ENCODE results near the gene SRRD. TPM values are rescaled to one million over a fixed set of nuclear protein-coding genes. Genes with fewer than 3 reads are reported as not detected.
A peak's percentile ranks its signal among the peaks of the same experiment; 100 is the strongest.

The SRRD gene, protein sequence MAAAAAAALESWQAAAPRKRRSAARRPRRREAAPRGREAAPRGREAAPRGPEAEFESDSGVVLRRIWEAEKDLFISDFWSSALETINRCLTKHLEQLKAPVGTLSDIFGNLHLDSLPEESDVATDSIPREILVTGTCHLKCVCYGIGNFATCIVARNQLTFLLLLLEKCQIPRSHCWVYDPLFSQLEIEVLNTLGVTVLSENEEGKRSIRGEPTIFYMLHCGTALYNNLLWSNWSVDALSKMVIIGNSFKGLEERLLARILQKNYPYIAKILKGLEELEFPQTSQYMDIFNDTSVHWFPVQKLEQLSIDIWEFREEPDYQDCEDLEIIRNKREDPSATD
- total RNA-seq (2021) (7.1 and 9.5 TPM in 2 replicates), Bru-seq, nascent RNA (percentile 58 among the genes with signal in this experiment), BruChase-seq, experiment 1, labeled RNA remaining after a 2-hour chase (percentile 54 among the genes with signal in this experiment), BruChase-seq, experiment 2, labeled RNA remaining after a 6-hour chase (percentile 67 among the genes with signal in this experiment)
- long read RNA-seq, full-length matches to known transcripts: 10 of 10 reads
- long read RNA-seq, partial matches to known transcripts: 0 of 10 reads
- long read RNA-seq, other reads (novel, unspliced or antisense): 0 of 10 reads

DNA sequence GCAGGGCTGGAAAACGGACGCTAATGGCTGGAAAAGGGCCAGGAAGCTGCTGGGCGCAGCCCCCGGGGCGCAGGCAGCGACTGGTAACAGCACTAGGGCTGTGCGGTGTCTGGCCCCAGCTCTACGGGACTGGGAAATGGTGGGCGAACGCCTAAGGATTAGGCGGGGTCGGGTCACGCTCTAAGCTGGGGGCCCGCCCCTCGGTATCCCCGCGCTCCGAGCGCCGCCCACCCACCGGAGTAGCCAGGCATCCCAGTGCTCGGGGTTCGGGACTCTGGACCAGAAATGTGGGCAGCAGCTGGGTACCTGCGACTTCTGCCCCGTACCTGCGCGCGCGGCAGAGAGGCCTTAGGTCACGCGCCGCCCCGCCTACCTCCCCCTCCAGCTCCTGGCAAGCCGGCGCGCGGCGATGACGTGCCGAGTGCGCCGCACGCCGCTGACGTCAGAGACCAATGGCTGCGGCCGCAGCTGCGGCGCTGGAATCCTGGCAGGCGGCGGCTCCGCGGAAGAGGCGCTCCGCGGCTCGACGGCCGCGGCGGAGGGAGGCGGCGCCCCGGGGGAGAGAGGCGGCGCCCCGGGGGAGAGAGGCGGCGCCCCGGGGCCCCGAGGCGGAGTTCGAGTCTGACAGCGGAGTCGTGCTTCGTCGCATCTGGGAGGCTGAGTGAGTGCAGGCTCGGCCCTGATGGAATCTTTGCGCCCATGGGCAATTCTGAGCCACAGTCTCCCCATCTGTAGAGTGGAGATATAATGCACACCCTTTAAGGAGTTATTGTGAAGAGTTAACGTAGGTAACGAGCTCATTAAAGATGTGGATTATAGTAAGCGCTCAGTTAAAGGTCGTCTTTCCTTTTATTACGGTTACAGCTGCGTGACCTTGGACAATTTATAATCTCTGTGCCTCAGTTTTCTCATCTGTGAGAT is at the start of gene SRRD, which contains the start of gene HPS4:
TSS of gene SRRD (plus strand) at position 439 of the 921 bp plus-strand sequence. CDS start at position 453, 14 bp downstream.
TSS of gene HPS4 (minus strand) at position 345 of the 921 bp plus-strand sequence. CDS start 2,021 bp downstream, outside the sequence.
- Histone ChIP-seq H3K9me2 (ENCODE audit: insufficient read depth) (no peaks in the 10 kb centered on the region), H4K20me1 (ENCODE audit: insufficient read depth) (no peaks in the 10 kb centered on the region), H3K4me3 (peak within 1 kb of the TSS; percentile 81), H3K27me3 (ENCODE audit: insufficient read depth, low read depth) (no peaks in the 10 kb centered on the region), H3F3A (ENCODE audit: insufficient read depth, low read depth) (no peaks in the 10 kb centered on the region), H2AFZ (peak within 1 kb of the TSS; percentile 96), H3K27ac (peak within 1 kb of the TSS; percentile 63), H3K4me1 (replicated peaks; ENCODE audit: insufficient read depth) (peaks cover 23% of the 10 kb centered on the region), H3K36me3 (ENCODE audit: low read depth) (0 out of 2 replicates have a peak, but pooled peaks cover 3% of the 10 kb centered on the region), H3K9me3 (ENCODE audit: insufficient read depth, low read depth) (no peaks in the 10 kb centered on the region), H3K79me2 (ENCODE audit: low read depth) (peaks cover 36% of the 10 kb centered on the region), H3K4me2 (peak within 1 kb of the TSS; percentile 91)
- intact Hi-C loops (cut with micrococcal nuclease; ENCODE audit: unreplicated experiment): no loop called here
- DNase-seq: peak; percentile 72 to 79
- CTCF ChIA-PET: interaction anchor here (0.5 kb wide), 1 partner anchor 703 kb away, joined by 15 read pairs; no protein-coding TSS in a partner anchor
- POLR2A ChIA-PET (ENCODE audit: unreplicated experiment): interaction anchor here (0.5 kb wide), 1 partner anchor 95 kb away, joined by 10 read pairs; no protein-coding TSS in a partner anchor
- BruUV-seq (replicated peaks): no TSS peak
- TF ChIP-seq, protein P1, sequence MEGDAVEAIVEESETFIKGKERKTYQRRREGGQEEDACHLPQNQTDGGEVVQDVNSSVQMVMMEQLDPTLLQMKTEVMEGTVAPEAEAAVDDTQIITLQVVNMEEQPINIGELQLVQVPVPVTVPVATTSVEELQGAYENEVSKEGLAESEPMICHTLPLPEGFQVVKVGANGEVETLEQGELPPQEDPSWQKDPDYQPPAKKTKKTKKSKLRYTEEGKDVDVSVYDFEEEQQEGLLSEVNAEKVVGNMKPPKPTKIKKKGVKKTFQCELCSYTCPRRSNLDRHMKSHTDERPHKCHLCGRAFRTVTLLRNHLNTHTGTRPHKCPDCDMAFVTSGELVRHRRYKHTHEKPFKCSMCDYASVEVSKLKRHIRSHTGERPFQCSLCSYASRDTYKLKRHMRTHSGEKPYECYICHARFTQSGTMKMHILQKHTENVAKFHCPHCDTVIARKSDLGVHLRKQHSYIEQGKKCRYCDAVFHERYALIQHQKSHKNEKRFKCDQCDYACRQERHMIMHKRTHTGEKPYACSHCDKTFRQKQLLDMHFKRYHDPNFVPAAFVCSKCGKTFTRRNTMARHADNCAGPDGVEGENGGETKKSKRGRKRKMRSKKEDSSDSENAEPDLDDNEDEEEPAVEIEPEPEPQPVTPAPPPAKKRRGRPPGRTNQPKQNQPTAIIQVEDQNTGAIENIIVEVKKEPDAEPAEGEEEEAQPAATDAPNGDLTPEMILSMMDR (conservative IDR thresholded peaks at IDR 0.05): no peak
- TF ChIP-seq EZH2 (IDR thresholded peaks at IDR 0.05; ENCODE audit: low read depth): no peak

DNA sequence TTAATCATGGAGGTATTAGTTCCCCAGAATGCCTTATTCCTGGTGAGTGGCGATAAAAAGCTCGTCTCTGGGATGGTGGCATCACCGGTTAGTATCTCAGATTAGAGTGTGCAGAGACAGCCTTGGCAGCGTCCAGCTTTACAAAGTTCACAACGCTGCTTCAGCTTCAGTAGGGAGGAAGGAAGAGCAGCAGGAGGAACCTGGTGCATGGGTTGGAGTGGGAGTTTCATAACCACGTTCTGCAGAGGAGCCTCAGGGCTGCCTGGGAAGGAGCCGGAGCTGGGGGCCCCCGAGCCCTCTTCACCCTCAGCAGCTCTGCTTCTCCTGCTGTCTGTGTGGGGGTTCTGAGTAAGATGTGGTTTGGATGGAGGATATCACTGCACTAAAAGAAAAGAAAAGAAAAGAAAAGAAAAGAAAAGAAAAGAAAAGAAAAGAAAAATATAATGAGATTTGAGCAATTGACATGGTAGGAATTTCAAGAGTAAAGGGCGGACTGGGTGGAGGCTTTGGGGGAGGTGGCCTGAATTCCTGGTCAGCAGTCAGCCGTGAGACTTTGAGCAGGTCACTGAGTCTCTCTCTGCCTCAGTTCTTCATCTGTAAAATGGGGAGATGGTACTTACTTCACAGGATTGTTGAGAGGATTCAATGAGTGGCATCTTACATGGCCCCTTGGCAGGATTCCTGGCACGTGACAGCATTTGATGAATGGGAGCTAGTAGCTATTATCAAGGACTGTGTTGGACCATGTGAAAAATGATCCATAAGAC is 48.2 kb upstream of the SRRD start:
- no peaks in the 10 kb centered on the region; the same call in 1 of the 2 replicates for H4K20me1 ChIP-seq (ENCODE audit: insufficient read depth)
- DNase-seq: no peak
- POLR2A ChIA-PET (ENCODE audit: unreplicated experiment): no interaction called here
- H3K4me3 ChIP-seq: no peak overlapping the region
- no peaks in the 10 kb centered on the region for H3K9me2 ChIP-seq (ENCODE audit: insufficient read depth)
- no TSS peak for BruUV-seq (replicated peaks)
- CTCF ChIA-PET: no interaction called here
- H3K9me3 ChIP-seq (ENCODE audit: insufficient read depth, low read depth): no peaks in the 10 kb centered on the region
- TF ChIP-seq, protein P1 (conservative IDR thresholded peaks at IDR 0.05): no peak
- no peak for TF ChIP-seq EZH2 (IDR thresholded peaks at IDR 0.05; ENCODE audit: low read depth)
- H3K4me2 ChIP-seq: no peak overlapping the region
- intact Hi-C loops (cut with micrococcal nuclease; ENCODE audit: unreplicated experiment): no loop called here
- H3K27me3 ChIP-seq (ENCODE audit: insufficient read depth, low read depth): peaks cover 49% of the 10 kb centered on the region
- H3K79me2 ChIP-seq (ENCODE audit: low read depth): no peaks in the 10 kb centered on the region
- H3K36me3 ChIP-seq (ENCODE audit: low read depth): no peaks in the 10 kb centered on the region
- H3F3A ChIP-seq (ENCODE audit: insufficient read depth, low read depth): no peaks in the 10 kb centered on the region
- H3K4me1 ChIP-seq (replicated peaks; ENCODE audit: insufficient read depth): no peaks in the 10 kb centered on the region
- no peak overlapping the region for H3K27ac ChIP-seq
- no peak overlapping the region for H2AFZ ChIP-seq
